AG10803 (cell line): Measurements from ENCODE around the gene CACNA1D.
"Not testable (repeated sequence)": the region's sequence is repeated elsewhere in the genome, so short reads cannot be mapped to it uniquely, and the experiment has no call there.

ENCODE experiments used
- DNase-seq: peaks from one replicate; pipeline ENCODE4 v3.0.0; 2010; ENCODE audit warnings: low read depth
- H3K4me3 ChIP-seq: 2 replicates; pipeline ENCODE4 v1.5.1; 2011; ENCODE audit warnings: mild to moderate bottlenecking, low read length, control low read depth
- TF ChIP-seq, protein P1 (sequence below): conservative IDR thresholded peaks from 2 replicates; pipeline ENCODE4 v1.5.1; 2011; ENCODE audit warnings: mild to moderate bottlenecking, low read length, control low read depth, inconsistent platforms

CACNA1D gene

DNA sequence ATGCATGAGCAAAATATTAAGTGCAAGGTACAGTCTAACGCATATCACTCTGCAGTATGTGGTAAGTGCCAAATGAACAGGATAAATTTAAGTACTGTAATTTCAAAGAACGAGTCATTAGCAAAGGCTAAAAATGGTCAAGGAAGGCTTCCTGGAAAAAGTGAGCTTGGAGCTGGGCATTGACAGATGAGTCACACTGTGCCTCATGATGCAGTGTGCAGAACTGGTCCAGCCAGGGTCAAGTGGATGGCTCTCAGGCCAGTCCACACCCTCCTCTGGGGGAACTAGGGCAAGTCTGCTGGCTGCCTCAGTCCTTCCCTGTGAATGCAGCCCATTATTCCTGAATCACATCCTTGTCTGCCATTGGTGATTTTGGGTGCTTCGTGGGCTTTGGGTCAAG is 76.3 kb downstream of the CACNA1D start:
- no peak overlapping the region for H3K4me3 ChIP-seq
- TF ChIP-seq, protein P1, sequence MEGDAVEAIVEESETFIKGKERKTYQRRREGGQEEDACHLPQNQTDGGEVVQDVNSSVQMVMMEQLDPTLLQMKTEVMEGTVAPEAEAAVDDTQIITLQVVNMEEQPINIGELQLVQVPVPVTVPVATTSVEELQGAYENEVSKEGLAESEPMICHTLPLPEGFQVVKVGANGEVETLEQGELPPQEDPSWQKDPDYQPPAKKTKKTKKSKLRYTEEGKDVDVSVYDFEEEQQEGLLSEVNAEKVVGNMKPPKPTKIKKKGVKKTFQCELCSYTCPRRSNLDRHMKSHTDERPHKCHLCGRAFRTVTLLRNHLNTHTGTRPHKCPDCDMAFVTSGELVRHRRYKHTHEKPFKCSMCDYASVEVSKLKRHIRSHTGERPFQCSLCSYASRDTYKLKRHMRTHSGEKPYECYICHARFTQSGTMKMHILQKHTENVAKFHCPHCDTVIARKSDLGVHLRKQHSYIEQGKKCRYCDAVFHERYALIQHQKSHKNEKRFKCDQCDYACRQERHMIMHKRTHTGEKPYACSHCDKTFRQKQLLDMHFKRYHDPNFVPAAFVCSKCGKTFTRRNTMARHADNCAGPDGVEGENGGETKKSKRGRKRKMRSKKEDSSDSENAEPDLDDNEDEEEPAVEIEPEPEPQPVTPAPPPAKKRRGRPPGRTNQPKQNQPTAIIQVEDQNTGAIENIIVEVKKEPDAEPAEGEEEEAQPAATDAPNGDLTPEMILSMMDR: no peak
- no peak for DNase-seq

DNA sequence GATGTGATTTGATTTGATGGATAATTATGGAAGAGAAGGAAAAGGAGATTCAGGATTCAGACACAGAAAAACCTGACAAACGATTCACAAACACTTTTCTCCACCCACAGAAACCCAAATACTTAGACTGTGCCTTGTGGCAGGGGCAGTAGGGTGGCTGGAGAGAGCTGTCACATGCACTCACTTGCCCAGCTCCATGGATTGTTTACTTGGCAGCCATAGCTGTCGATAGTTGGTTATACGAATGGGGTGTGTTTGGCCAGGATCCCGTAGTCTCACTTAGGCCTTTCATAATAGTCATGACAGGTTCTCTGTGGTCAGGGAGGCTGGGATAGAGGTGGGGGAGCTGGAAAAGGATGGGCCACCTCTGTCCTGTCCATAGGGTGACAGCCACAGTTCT is 76.9 kb downstream of the CACNA1D start:
- TF ChIP-seq, protein P1: no peak
- no peak overlapping the region for H3K4me3 ChIP-seq
- DNase-seq: no peak

DNA sequence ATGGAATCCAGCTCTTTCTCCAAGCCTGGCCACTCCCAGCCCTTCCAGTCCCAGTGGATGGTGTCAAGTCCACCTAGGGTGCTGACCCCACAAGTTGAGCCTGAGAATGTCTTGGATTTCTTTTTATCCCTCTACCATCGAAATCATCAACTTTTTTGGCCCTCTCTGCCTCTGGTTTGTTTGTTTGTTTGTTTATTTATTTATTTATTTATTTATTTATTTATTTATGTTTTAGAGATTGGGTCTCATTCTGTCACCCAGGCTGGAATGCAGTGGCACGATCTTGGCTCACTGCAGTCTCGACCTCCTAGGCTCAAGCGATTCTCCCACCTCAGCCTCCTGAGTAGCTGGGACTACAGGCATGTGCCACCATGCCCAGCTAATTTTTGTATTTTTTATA is 77.8 kb downstream of the CACNA1D start:
- H3K4me3 ChIP-seq, DNase-seq: not testable (repeated sequence)

DNA sequence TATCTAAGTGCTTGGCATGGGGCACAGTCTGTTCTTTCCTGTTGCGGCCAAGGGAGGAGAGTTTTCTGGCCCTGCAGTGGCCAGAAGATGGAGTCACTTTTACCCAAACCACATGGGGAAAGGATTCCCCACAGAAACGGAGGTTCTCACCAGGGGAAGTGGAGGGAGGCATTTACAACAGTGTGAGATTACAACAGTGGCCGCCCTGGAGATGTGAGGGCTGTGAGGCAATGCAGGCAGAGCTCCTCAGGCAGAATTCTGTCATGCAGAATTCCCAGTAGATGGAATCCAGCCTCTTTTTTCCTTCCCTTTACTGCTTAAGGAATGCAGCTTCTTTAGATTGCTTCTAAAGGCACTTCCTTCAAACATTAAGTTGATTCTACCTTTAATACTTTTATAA is 83.1 kb downstream of the CACNA1D start:
- DNase-seq: peak; percentile 8
- no peak overlapping the region for H3K4me3 ChIP-seq
- TF ChIP-seq, protein P1: no peak

DNA sequence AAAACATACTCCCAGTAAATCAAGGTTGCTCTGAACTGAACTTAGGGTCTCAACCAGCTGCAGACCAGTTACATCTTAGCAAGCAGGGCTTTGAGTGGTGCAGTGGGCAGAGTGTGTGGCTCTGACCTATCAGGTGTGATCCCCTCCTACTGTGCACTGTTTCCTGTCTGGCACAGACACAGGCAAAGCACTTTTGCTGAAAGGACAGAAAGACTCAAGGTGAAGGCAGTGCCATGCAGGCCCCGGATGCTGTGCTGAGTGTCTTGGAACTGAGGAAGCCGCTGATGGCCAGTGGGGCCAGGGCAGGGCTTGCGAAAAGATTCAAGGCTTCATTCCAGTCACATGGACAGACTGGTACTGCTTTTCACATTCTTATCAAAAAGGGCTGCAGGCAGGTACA is 85.2 kb downstream of the CACNA1D start:
- H3K4me3 ChIP-seq: no peak overlapping the region
- DNase-seq: no peak
- TF ChIP-seq, protein P1: no peak

DNA sequence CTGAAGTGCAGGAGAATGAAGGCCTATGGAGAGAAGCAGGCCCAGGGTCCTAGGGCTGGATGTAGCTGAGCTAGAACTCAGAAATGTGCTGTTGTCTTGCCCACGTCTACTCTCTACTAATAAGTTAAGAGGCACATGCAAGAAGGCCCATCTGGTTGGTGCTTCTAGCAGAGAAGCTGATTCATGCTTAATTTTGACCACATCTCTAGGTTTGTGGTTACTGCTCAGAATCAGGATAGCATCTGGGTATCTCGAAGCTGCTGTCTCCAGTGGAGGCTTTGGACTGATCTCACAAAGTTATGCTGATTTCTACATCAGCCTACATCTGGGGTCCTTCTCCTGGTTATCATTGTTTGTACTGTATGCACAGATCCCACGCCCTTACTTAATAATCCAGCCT is 87.3 kb downstream of the CACNA1D start:
- DNase-seq: peak; percentile 48
- H3K4me3 ChIP-seq: no peak overlapping the region
- TF ChIP-seq, protein P1: no peak

DNA sequence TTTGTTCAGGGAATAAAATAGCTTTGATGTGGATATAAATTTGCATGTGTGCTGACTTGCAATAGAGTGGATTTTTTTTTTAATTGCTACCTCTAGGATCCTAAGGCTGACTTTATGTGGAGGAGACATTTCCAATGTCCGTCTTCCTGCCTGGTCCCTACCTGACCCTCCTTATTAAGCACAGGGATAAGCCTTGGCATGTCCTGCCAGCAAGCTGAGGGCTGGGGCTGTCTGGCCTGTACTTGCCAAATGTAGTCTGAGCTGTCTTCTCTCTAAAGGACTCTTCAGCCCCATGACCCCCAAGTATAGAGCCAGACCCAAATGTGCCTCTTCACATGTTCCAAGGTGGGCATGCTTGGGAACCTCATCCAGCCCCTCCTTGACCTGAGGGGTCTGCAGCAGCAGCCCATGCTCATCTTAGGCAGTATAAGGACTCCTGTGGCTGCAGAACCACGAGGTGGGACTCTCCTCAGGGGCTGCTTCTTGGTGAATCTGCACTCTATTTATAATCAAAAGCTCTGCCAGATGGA is 88.8 kb downstream of the CACNA1D start:
- H3K4me3 ChIP-seq: no peak overlapping the region
- no peak for DNase-seq
- TF ChIP-seq, protein P1: no peak

DNA sequence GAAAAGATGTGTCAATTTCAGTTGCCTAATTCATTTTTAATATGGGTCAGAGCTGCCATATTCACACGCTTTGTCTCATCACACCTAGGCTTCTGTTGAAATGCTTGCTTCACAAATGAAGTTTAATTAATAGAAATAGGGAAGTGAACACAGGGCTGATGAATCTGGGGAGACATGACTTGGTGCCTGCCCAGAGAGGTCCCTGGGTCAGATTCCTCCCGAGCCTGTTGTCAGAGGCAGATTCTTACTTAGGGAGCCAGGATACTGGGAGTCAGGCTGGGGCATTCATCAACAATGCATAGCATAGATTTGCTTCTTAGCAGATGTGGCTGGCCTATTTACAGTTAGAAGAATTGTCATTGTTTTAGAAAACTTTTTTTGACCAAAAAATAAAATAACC is 90.6 kb downstream of the CACNA1D start:
- no peak overlapping the region for H3K4me3 ChIP-seq
- DNase-seq: no peak
- TF ChIP-seq, protein P1: no peak
